Colonic mucosa (tissue), 4 donors: ENCODE measurements around the gene PTPRN2. TPM values are rescaled to one million over a fixed set of nuclear protein-coding genes. Genes with fewer than 3 reads are reported as not detected.

Experiments
- DNase-seq: peaks from one replicate; pipeline ENCODE4 v3.0.0-alpha.2; 2020
- H3K27ac ChIP-seq: fragments of 200-600 bp; one replicate; pipeline ENCODE4 v1.8.0; 2021
- H3K27me3 ChIP-seq: fragments of 200-600 bp; one replicate; pipeline ENCODE4 v1.8.0; 2021
- H3K36me3 ChIP-seq: fragments of 200-600 bp; one replicate; pipeline ENCODE4 v1.8.0; 2021
- H3K4me1 ChIP-seq: fragments of 200-600 bp; one replicate; pipeline ENCODE4 v1.8.0; 2021; ENCODE audit warnings: mild to moderate bottlenecking
- H3K4me3 ChIP-seq: fragments of 200-600 bp; one replicate; pipeline ENCODE4 v1.8.0; 2021
- H3K9ac ChIP-seq, 2 donors: one replicate each; pipeline ENCODE4 v1.7.0; 2013; ENCODE audit warnings: control low read depth in 2 of 2, low read depth in 2 of 2, low read length in 2 of 2
- H3K9me3 ChIP-seq: fragments of 200-600 bp; one replicate; pipeline ENCODE4 v1.8.0; 2021
- intact Hi-C: fragments of 100-400 bp; cut with DNase I; formaldehyde crosslinking; loops from one replicate; pipeline ENCODE4 v1.14.1; 2022
- total RNA-seq, 2 donors: library from RNA; stranded (reverse); fragmentation: NEBNext Ultra II Directional in 1 of 2; extraction: Animal tissue kit (Norgen Biotek cat#: 25700) in 1 of 2; gene quantifications; one replicate each; pipeline ENCODE4 v1.2.1, GENCODE V29; 2021
- TF ChIP-seq, protein P1 (sequence below): fragments of 200-600 bp; IDR thresholded peaks from one replicate; pipeline ENCODE4 v1.8.0; 2022; ENCODE audit warnings: antibody characterized with exemption, mild to moderate bottlenecking
- donor health status: healthy.
- donor health status: DM: no; HTN: no; CAD: no.
- donor health status: DM: no; HTN: no; CAD: no.

Gene PTPRN2
- total RNA-seq, 2 donors from 2014 or later: 14.7 to 21.6 TPM

DNA sequence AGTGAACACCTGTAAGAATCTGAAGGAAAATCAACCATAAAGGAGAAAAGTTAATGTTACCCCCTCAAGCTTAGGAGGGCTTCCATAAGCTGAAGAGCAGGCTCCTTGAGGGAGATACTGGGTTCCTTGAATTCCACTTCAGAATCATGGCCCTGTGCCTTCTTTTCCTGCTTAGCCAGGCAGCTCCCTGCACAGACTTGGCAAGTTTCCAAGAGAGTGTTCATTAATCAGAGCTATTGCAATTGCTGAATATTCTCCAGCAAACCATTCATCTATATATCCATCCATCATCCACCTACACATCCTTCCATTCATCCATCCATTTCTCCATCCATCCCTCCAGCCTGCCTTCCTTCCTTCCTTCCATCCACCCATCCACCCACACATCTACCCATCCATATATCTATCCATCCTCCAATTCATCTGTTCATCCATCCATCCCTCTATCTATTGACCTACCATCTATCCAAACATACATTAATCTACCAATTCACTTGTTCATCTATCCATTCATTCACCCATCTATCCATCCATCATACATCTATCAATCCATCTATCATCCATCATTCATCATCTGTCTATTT is 574.4 kb downstream of the PTPRN2 start:
- Histone ChIP-seq H3K36me3 (no peaks in the 10 kb centered on the region), H3K27me3 (no peaks in the 10 kb centered on the region), H3K9ac (no peak overlapping the region), H3K27ac (no peak overlapping the region), H3K4me1 (no peaks in the 10 kb centered on the region), H3K4me3 (no peak overlapping the region), H3K9me3 (no peaks in the 10 kb centered on the region)
- no peak for DNase-seq
- intact Hi-C loops: no loop called here
- TF ChIP-seq, protein P1, sequence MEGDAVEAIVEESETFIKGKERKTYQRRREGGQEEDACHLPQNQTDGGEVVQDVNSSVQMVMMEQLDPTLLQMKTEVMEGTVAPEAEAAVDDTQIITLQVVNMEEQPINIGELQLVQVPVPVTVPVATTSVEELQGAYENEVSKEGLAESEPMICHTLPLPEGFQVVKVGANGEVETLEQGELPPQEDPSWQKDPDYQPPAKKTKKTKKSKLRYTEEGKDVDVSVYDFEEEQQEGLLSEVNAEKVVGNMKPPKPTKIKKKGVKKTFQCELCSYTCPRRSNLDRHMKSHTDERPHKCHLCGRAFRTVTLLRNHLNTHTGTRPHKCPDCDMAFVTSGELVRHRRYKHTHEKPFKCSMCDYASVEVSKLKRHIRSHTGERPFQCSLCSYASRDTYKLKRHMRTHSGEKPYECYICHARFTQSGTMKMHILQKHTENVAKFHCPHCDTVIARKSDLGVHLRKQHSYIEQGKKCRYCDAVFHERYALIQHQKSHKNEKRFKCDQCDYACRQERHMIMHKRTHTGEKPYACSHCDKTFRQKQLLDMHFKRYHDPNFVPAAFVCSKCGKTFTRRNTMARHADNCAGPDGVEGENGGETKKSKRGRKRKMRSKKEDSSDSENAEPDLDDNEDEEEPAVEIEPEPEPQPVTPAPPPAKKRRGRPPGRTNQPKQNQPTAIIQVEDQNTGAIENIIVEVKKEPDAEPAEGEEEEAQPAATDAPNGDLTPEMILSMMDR: no peak

- no peaks in the 10 kb centered on the region for H3K36me3 ChIP-seq
- H3K27ac ChIP-seq: no peak overlapping the region
- DNase-seq: no peak
- no peaks in the 10 kb centered on the region for H3K27me3 ChIP-seq
- H3K4me3 ChIP-seq: no peak overlapping the region
- TF ChIP-seq, protein P1: no peak
- H3K9me3 ChIP-seq: no peaks in the 10 kb centered on the region
- intact Hi-C loops: no loop called here
- H3K4me1 ChIP-seq: no peaks in the 10 kb centered on the region
- no peak overlapping the region for H3K9ac ChIP-seq
Observed at GRCh38 chr7:158011941-158012340, 575.7 kb downstream of the PTPRN2 start.

DNA sequence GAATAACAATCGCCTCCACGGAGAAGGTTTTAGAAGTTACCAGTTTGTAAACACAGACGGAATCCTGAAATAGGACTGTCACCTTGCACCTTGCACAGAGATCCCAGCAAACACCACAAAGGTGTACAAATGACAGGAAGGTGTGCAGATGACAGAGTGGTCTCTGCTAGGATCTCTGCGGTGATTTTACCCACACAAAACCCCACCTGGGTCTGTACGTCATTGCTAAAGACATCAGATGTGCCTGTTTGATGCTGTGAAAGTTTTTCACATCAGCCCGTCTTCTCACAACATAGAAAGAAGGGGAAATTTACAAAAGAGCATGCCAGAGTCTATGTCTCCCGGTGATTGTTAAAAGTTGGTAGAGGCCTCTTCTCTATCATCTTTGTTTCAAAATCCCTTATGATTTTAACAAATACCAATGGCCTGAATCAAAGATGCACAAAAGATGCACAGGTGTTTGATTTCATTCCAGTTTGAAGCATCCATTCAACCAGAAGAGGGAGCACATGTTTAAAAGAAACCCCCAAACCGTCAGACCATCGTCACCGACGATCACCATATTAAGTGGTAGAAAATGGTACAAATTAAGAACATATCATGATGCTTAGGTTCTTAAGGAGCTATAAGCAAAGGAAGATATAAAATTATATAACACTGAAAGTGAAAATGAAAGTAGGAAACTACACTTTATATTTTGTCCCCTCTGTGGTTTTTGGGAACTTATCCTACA is 576.5 kb downstream of the PTPRN2 start:
- no peaks in the 10 kb centered on the region for H3K9me3 ChIP-seq
- H3K4me1 ChIP-seq: no peaks in the 10 kb centered on the region
- no peaks in the 10 kb centered on the region for H3K27me3 ChIP-seq
- H3K4me3 ChIP-seq: no peak overlapping the region
- no peak overlapping the region for H3K9ac ChIP-seq
- H3K36me3 ChIP-seq: no peaks in the 10 kb centered on the region
- no peak overlapping the region for H3K27ac ChIP-seq
- TF ChIP-seq, protein P1: no peak
- intact Hi-C loops: no loop called here
- DNase-seq: no peak

GRCh38 chr7:158009886-158010285 is 577.7 kb downstream of the PTPRN2 start:
- Histone ChIP-seq H3K27me3 (no peaks in the 10 kb centered on the region), H3K36me3 (no peaks in the 10 kb centered on the region), H3K27ac (no peak overlapping the region), H3K9ac (no peak overlapping the region), H3K9me3 (no peaks in the 10 kb centered on the region), H3K4me3 (no peak overlapping the region), H3K4me1 (no peaks in the 10 kb centered on the region)
- TF ChIP-seq, protein P1: no peak
- intact Hi-C loops: no loop called here
- no peak for DNase-seq

DNA sequence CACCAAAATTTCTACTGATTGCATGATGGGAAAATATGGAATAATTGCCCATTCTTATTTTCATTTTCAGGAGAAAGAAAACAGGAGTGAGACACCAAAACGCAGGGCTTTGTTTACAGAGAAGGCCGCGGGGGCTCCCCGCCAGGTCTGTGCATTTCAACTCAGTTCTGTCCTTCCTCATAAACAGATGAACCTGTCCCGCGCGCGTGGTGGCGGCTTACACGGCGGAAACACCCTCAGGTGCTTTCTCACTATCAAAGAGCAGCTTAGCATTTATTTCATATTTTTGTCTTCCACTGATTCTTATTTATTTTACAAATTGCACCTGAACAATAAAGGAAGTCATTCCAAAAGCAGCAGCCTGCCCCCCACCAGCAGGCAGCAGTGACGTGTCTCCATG is 579.4 kb downstream of the PTPRN2 start:
- TF ChIP-seq, protein P1: no peak
- Histone ChIP-seq H3K27me3 (no peaks in the 10 kb centered on the region), H3K4me3 (no peak overlapping the region), H3K9me3 (no peaks in the 10 kb centered on the region), H3K4me1 (no peaks in the 10 kb centered on the region), H3K27ac (no peak overlapping the region), H3K9ac (no peak overlapping the region), H3K36me3 (no peaks in the 10 kb centered on the region)
- no peak for DNase-seq
- intact Hi-C loops: no loop called here
